Spleen (tissue), 11 donors: Measurements from ENCODE around the gene PTPRG. TPM values are rescaled to one million over a fixed set of nuclear protein-coding genes. Genes with fewer than 3 reads are reported as not detected.

ENCODE experiments used
- DNase-seq: peaks from one replicate; pipeline ENCODE4 v3.0.0-alpha.2; 2020
- H3K27ac ChIP-seq, 8 donors: fragments of 200-600 bp; sonication (generic) in 7 of 8; 1 replicate in 4 of 8; 2 replicates in 4 of 8; pipeline versions ENCODE4 v1.5.0 to v1.8.0; 2016 to 2021; ENCODE audit warnings: inconsistent platforms in 4 of 8, mild to moderate bottlenecking in 4 of 8, moderate library complexity in 1 of 8
- H3K27me3 ChIP-seq, 7 donors: fragments of 200-600 bp; sonication (generic) in 6 of 7; replicated peaks in 1 of 7; 1 replicate in 4 of 7; 2 replicates in 3 of 7; pipeline versions ENCODE4 v1.5.0 to v1.8.0; 2016 to 2021; ENCODE audit warnings: inconsistent platforms in 3 of 7, mild to moderate bottlenecking in 1 of 7
- H3K36me3 ChIP-seq, 6 donors: fragments of 200-600 bp; sonication (generic) in 5 of 6; 1 replicate in 4 of 6; 2 replicates in 2 of 6; pipeline versions ENCODE4 v1.5.0 to v1.8.0; 2016 to 2021; ENCODE audit warnings: inconsistent platforms in 2 of 6
- H3K4me1 ChIP-seq, 6 donors: fragments of 200-600 bp; sonication (generic) in 5 of 6; 1 replicate in 3 of 6; 2 replicates in 3 of 6; pipeline versions ENCODE4 v1.5.0 to v1.8.0; 2016 to 2021; ENCODE audit warnings: inconsistent platforms in 3 of 6
- H3K4me3 ChIP-seq, 8 donors: fragments of 200-600 bp; sonication (generic) in 7 of 8; 1 replicate in 4 of 8; 2 replicates in 4 of 8; pipeline versions ENCODE4 v1.5.0 to v1.8.0; 2016 to 2021; ENCODE audit warnings: inconsistent platforms in 4 of 8, mild to moderate bottlenecking in 4 of 8, moderate library complexity in 2 of 8
- H3K9me3 ChIP-seq, 8 donors: fragments of 200-600 bp; sonication (generic) in 7 of 8; 1 replicate in 4 of 8; 2 replicates in 4 of 8; pipeline versions ENCODE4 v1.5.0 to v1.8.0; 2016 to 2021; ENCODE audit warnings: inconsistent platforms in 4 of 8
- POLR2A ChIP-seq, 3 donors: fragments of 450-650 bp; IDR thresholded peaks; one replicate each; pipeline ENCODE4 v1.5.1; 2017; ENCODE audit warnings: antibody characterized with exemption in 3 of 3, mild to moderate bottlenecking in 1 of 3
- POLR2AphosphoS5 ChIP-seq, 3 donors: sonication (generic); formaldehyde crosslinking; IDR thresholded peaks; one replicate each; pipeline ENCODE4 v1.5.1; 2017; ENCODE audit warnings: antibody characterized with exemption in 3 of 3
- WGBS, 5 donors: extraction: QIAGEN DNeasy Blood & Tissue Kit in 3 of 5; methylation state at CpG; one replicate each; pipeline versions ENCODE4 v1.1.5 to v1.1.7; 2013 to 2018; 5-methylcytosine and 5-hydroxymethylcytosine counted together
- intact Hi-C: fragments of 100-400 bp; cut with DNase I; formaldehyde crosslinking; loops from one replicate; pipeline ENCODE4 v1.15.0; 2023; ENCODE audit warnings: low total_unique reads
- polyA plus RNA-seq, 3 donors: library from polyadenylated mRNA; stranded (reverse); fragments of 200-250 nt; gene quantifications; one replicate each; pipeline ENCODE4 v1.2.1, GENCODE V29; 2013
- total RNA-seq, 7 donors: library from RNA; depleted of rRNA in 3 of 7; stranded (reverse); fragments of >200 nt in 3 of 7; fragmentation: NEBNext Ultra II Directional in 4 of 7; extraction: Animal tissue kit (Norgen Biotek cat#: 25700) in 4 of 7; gene quantifications; one replicate each; pipeline versions ENCODE4 v1.1.0 to v1.2.1, GENCODE V29; 2016 to 2021
- TF ChIP-seq, protein P1 (sequence below), 11 experiments: fragments of 200-600 bp in 7 of 11; fragments of 450-650 bp in 4 of 11; sonication (generic) in 4 of 11; IDR thresholded peaks in 8 of 11; conservative IDR thresholded peaks in 3 of 11; 1 replicate in 7 of 11; 2 replicates in 4 of 11; pipeline versions ENCODE4 v1.4.0 to v1.8.0; 2016 to 2021; ENCODE audit warnings: antibody characterized with exemption in 11 of 11, inconsistent platforms in 4 of 11, mild to moderate bottlenecking in 1 of 11
- donor health status: healthy with polysubstance abuse.
- donor health status: DM: no; HTN: no; CAD: no; lungs with moderate emphysema.
- donor health status: DM: no; HTN: no; CAD: no.
- donor health status: Bipolar disorder and iron deficiency.
- donor health status: healthy.
- donor health status: DM: no; HTN: no; CAD: no.
- donor health status: DM: yes; HTN: yes; CAD: no.

PTPRG gene
- total and polyA plus RNA-seq, 10 donors, result 0.89 to 77.0 (median 34.5) TPM

DNA sequence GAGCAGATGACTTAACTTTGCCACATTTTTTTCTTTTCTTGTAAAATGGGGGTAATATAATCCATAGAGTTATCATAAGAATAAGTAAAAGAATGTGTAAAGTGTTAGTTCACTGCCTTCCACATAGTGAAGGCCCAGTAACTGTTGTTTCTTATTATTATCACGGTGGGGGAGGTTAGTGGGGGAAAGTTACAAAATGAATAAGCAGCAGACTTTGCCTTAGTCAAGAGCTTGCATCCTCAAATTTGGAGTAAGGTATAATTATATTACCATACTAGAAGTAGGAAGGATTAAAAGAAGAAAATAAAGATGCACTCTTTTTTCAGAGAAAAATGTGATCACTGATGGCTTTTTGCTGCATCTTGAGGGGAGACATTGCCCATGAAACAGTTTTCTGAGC, 247.6 kb downstream of the PTPRG start:
- no peaks in the 10 kb centered on the region for H3K27me3 ChIP-seq
- no peak for DNase-seq
- H3K4me1 ChIP-seq, result peaks cover 0 to 39% (median 30%) of the 10 kb centered on the region in 6 donors
- TF ChIP-seq POLR2A (IDR thresholded peaks at IDR 0.05) (no peak), POLR2AphosphoS5 (IDR thresholded peaks at IDR 0.05) (no peak)
- TF ChIP-seq, protein P1, sequence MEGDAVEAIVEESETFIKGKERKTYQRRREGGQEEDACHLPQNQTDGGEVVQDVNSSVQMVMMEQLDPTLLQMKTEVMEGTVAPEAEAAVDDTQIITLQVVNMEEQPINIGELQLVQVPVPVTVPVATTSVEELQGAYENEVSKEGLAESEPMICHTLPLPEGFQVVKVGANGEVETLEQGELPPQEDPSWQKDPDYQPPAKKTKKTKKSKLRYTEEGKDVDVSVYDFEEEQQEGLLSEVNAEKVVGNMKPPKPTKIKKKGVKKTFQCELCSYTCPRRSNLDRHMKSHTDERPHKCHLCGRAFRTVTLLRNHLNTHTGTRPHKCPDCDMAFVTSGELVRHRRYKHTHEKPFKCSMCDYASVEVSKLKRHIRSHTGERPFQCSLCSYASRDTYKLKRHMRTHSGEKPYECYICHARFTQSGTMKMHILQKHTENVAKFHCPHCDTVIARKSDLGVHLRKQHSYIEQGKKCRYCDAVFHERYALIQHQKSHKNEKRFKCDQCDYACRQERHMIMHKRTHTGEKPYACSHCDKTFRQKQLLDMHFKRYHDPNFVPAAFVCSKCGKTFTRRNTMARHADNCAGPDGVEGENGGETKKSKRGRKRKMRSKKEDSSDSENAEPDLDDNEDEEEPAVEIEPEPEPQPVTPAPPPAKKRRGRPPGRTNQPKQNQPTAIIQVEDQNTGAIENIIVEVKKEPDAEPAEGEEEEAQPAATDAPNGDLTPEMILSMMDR (IDR thresholded peaks at IDR 0.05 in 8 of 11, conservative IDR thresholded peaks at IDR 0.05 in 3 of 11), result no peak
- H3K4me3 ChIP-seq, result no peak overlapping the region
- H3K36me3 ChIP-seq, result no peaks in the 10 kb centered on the region
- intact Hi-C loops, result no loop called here
- H3K9me3 ChIP-seq, result no peaks in the 10 kb centered on the region
- peak overlapping the region in 5 of 8 donors; percentile 2 to 52 (median 44) for H3K27ac ChIP-seq
- 37 to 83% (median 71%) methylated on average over 1 of the region's 1 CpG for WGBS, 5 donors

DNA sequence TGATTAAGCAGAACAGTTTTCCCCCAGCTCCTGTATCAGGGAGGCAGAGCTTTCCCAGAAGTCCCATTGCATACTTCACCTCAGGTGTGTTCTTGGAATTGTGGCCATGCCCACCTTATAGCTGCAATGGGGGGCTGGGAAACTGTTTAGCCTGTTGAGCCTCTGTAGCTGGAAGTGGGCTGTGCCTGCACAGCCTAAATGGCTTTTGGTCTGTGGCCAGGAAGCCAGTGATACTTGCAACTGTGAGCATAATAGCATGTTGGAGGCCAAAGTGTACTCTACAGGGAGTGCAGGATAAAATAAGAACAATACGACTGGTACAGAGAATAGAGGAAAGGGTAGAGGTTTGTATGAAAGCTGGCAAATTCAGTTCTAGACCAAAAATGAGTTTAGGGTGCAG, 248.5 kb downstream of the PTPRG start:
- Histone ChIP-seq H3K27ac (peak overlapping the region in 1 of 8 donors; percentile 11), H3K9me3 (no peaks in the 10 kb centered on the region), H3K4me3 (no peak overlapping the region), H3K36me3 (no peaks in the 10 kb centered on the region), H3K27me3 (no peaks in the 10 kb centered on the region), H3K4me1 (peaks cover 0 to 39% (median 28%) of the 10 kb centered on the region in 6 donors)
- TF ChIP-seq POLR2AphosphoS5 (IDR thresholded peaks at IDR 0.05), result no peak
- no peak for DNase-seq
- WGBS, 5 donors, result 47 to 76% (median 65%) methylated on average over 1 of the region's 1 CpG
- intact Hi-C loops, result no loop called here

DNA sequence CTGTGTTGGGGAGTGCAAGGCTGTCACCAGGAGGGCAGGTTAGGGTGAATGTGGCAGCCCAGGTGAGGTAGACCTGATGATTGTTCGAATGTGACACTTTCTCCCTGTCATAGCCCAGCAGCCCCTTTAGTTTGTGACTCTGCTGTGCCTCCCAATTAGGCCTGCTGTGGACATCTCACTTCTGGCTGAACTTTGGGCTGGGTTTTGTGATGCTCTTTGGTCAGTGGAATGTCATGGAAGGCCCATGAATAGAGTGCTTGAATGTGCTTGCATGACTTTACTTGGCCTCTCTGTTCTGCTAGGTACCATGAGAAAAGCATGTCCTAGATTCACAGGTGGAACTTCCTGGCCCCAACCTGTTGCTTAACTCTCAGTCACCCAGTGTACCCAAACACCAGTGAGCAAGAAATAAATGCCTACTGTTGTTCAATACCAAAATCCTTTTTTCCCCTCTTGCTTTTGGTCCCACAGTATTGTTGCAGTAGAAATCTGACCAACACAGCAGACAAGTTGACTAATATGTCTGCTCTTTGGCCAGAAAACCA, 249.7 kb downstream of the PTPRG start:
- Histone ChIP-seq H3K9me3 (no peaks in the 10 kb centered on the region), H3K36me3 (no peaks in the 10 kb centered on the region), H3K4me3 (no peak overlapping the region), H3K27ac (no peak overlapping the region), H3K27me3 (no peaks in the 10 kb centered on the region), H3K4me1 (peaks cover 0 to 39% (median 26%) of the 10 kb centered on the region in 6 donors)
- WGBS, 5 donors, result 76 to 88% (median 79%) methylated on average over 1 of the region's 1 CpG
- intact Hi-C loops, result no loop called here
- no peak for DNase-seq
- TF ChIP-seq POLR2A (IDR thresholded peaks at IDR 0.05), result no peak
- TF ChIP-seq, protein P1 (IDR thresholded peaks at IDR 0.05 in 8 of 11, conservative IDR thresholded peaks at IDR 0.05 in 3 of 11), result no peak
- no peak for TF ChIP-seq POLR2AphosphoS5 (IDR thresholded peaks at IDR 0.05)

- H3K27ac ChIP-seq, result no peak overlapping the region
- 89 to 94% (median 92%) methylated on average over 3 of the region's 3 CpGs for WGBS, 5 donors
Measured at GRCh38 chr3:61811652-61812051, 250.3 kb downstream of the PTPRG start.

More at GRCh38 chr3:61811652-61812051, 250.3 kb downstream of the PTPRG start:
- no peak for DNase-seq
- TF ChIP-seq POLR2A (IDR thresholded peaks at IDR 0.05), result no peak
- TF ChIP-seq POLR2AphosphoS5 (IDR thresholded peaks at IDR 0.05), result no peak
- TF ChIP-seq, protein P1 (IDR thresholded peaks at IDR 0.05 in 8 of 11, conservative IDR thresholded peaks at IDR 0.05 in 3 of 11), result no peak
- intact Hi-C loops, result no loop called here
- Histone ChIP-seq H3K4me3 (no peak overlapping the region), H3K27me3 (no peaks in the 10 kb centered on the region), H3K9me3 (no peaks in the 10 kb centered on the region), H3K36me3 (no peaks in the 10 kb centered on the region), H3K4me1 (peaks cover 0 to 39% (median 26%) of the 10 kb centered on the region in 6 donors)
